Activated CD8-positive, alpha-beta T cell treated with anti-CD3 and anti-CD28 coated beads for 36 hours (primary cell): ENCODE data around the gene FMNL3. TPM values are rescaled to one million over a fixed set of nuclear protein-coding genes. Genes with fewer than 3 reads are reported as not detected.
"Not testable (repeated sequence)": the region's sequence is repeated elsewhere in the genome, so short reads cannot be mapped to it uniquely, and the experiment has no call there.

Source experiments
- ATAC-seq: fragments of 200-7000 bp; cut with Tn5 transposase; one replicate; pipeline ENCODE4 v1.10.0; 2021; ENCODE audit warnings: mild to moderate bottlenecking, moderate library complexity
- CTCF ChIA-PET: fragments of 350-600 bp; sonication (Branson Sonifier 250); formaldehyde crosslinking; loops from one replicate; lab custom pipeline; 2021; ENCODE audit warnings: antibody characterized with exemption; lab: Charles Lee
- POLR2A ChIA-PET: fragments of 350-600 bp; sonication (Branson Sonifier 250); formaldehyde crosslinking; loops from one replicate; lab custom pipeline; 2021; ENCODE audit warnings: antibody characterized with exemption; lab: Charles Lee
- DNase-seq: peaks from one replicate; pipeline ENCODE4 v3.0.0-alpha.2; 2020
- H3K27ac Mint-ChIP-seq: one replicate; pipeline ENCODE4 v1.8.0; 2021; ENCODE audit warnings: mild to moderate bottlenecking, mixed read lengths
- H3K27me3 Mint-ChIP-seq: one replicate; pipeline ENCODE4 v1.8.0; 2021; ENCODE audit warnings: mixed read lengths
- H3K36me3 Mint-ChIP-seq: one replicate; pipeline ENCODE4 v1.8.0; 2021; ENCODE audit warnings: low read depth, mixed read lengths
- H3K4me1 Mint-ChIP-seq: one replicate; pipeline ENCODE4 v1.8.0; 2021; ENCODE audit warnings: low read depth, mixed read lengths
- H3K4me3 Mint-ChIP-seq: one replicate; pipeline ENCODE4 v1.8.0; 2021; ENCODE audit warnings: mild to moderate bottlenecking, moderate library complexity, mixed read lengths
- H3K9me3 Mint-ChIP-seq: one replicate; pipeline ENCODE4 v1.8.0; 2021; ENCODE audit warnings: mixed read lengths
- intact Hi-C: fragments of 100-400 bp; cut with micrococcal nuclease; formaldehyde crosslinking; loops from one replicate; pipeline ENCODE4 v1.10.0; 2022
- total RNA-seq, 2 experiments: library from RNA; stranded (reverse); gene quantifications; one replicate each; pipeline ENCODE4 v1.2.3, GENCODE V29; 2021
- TF ChIP-seq, protein P1 (sequence below): fragments of 200-600 bp; IDR thresholded peaks from one replicate; pipeline ENCODE4 v1.8.0; 2022; ENCODE audit warnings: antibody characterized with exemption, mild to moderate bottlenecking

The FMNL3 gene
- total RNA-seq, 2 experiments from 2014 or later, result 22.8 to 23.5 TPM

DNA sequence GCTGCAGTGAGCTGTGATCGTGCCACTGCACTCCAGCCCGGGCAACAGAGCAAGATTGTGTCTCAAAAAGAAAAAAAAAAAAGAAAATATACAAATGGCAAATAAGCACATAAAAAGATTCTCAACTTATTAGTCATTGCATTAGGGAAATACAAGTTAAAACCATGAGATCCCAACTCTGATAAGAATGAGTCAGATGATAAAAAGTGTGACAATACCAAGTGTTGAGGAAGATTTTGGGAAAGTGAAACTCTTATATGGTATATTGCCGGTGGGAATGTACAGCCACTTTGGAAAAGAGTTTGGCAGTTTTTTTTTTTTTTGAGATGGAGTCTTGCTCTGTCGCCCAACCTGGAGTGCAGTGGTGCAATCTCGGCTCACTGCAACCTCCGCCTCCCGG, 91.5 kb downstream of the FMNL3 start:
- intact Hi-C loops, result no loop called here
- Mint-ChIP-seq H3K27ac (no peak overlapping the region), H3K4me3 (no peak overlapping the region), H3K4me1 (peaks cover 9% of the 10 kb centered on the region), H3K36me3 (no peaks in the 10 kb centered on the region), H3K9me3 (no peaks in the 10 kb centered on the region), H3K27me3 (peaks cover 36% of the 10 kb centered on the region)
- POLR2A ChIA-PET, result interaction anchor here (1.1 kb wide), 1 partner anchor 20 kb away, joined by 3 read pairs; no protein-coding TSS in a partner anchor
- DNase-seq (no peak), ATAC-seq (no peak)
- TF ChIP-seq, protein P1, sequence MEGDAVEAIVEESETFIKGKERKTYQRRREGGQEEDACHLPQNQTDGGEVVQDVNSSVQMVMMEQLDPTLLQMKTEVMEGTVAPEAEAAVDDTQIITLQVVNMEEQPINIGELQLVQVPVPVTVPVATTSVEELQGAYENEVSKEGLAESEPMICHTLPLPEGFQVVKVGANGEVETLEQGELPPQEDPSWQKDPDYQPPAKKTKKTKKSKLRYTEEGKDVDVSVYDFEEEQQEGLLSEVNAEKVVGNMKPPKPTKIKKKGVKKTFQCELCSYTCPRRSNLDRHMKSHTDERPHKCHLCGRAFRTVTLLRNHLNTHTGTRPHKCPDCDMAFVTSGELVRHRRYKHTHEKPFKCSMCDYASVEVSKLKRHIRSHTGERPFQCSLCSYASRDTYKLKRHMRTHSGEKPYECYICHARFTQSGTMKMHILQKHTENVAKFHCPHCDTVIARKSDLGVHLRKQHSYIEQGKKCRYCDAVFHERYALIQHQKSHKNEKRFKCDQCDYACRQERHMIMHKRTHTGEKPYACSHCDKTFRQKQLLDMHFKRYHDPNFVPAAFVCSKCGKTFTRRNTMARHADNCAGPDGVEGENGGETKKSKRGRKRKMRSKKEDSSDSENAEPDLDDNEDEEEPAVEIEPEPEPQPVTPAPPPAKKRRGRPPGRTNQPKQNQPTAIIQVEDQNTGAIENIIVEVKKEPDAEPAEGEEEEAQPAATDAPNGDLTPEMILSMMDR, result no peak
- CTCF ChIA-PET, result no interaction called here

- TF ChIP-seq, protein P1, result no peak
- Mint-ChIP-seq H3K9me3 (peaks cover 2% of the 10 kb centered on the region), H3K4me1 (peaks cover 9% of the 10 kb centered on the region), H3K36me3 (no peaks in the 10 kb centered on the region), H3K4me3 (no peak overlapping the region), H3K27ac (no peak overlapping the region), H3K27me3 (peaks cover 21% of the 10 kb centered on the region)
- POLR2A ChIA-PET, result interaction anchor here (1.3 kb wide), 1 partner anchor 11 kb away, joined by 3 read pairs; the partner anchor contains the start of gene PRPF40B
- intact Hi-C loops, result no loop called here
- DNase-seq, result no peak
- ATAC-seq, result no peak
- CTCF ChIA-PET, result interaction anchor here (1.0 to 3.1 kb wide), 5 partner anchors 10 to 259 kb away, joined by 3 to 8 read pairs (median 4); partner anchors contain the start of gene PRPF40B
Measured at GRCh38 chr12:49612210-49612609, 95.0 kb downstream of the FMNL3 start.

DNA sequence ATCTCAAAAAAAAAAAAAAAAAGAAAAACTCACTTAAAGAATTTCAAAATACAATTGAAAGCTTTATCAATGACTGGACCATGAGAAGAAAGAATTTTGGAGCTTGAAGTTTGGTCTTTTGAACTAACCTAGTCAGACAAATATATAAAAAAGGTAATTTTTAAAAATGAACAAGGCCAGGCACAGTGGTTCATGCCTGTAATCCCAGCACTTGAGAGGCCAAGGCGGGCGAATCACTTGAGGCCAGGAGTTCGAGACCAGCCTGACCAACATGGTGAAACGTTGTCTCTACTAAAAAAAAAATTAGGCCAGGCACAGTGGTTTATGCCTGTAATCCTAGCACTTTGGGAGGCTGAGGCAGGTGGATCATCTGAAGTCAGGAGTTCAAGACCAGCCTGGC, 96.4 kb downstream of the FMNL3 start:
- H3K27ac Mint-ChIP-seq, ATAC-seq, H3K36me3 Mint-ChIP-seq, intact Hi-C loops, DNase-seq, H3K9me3 Mint-ChIP-seq, H3K4me1 Mint-ChIP-seq, H3K4me3 Mint-ChIP-seq: not testable (repeated sequence)
- ChIA-PET CTCF (interaction anchor here (3.1 kb wide), 1 partner anchor 12 kb away, joined by 8 read pairs; the partner anchor contains the start of gene PRPF40B), POLR2A (interaction anchor here (1.3 kb wide), 1 partner anchor 13 kb away, joined by 3 read pairs; the partner anchor contains the start of gene PRPF40B)
- H3K27me3 Mint-ChIP-seq, result peaks cover 18% of the 10 kb centered on the region

GRCh38 chr12:49609875-49610154, 97.4 kb downstream of the FMNL3 start:
- Mint-ChIP-seq H3K36me3 (no peaks in the 10 kb centered on the region), H3K27me3 (peaks cover 16% of the 10 kb centered on the region), H3K27ac (no peak overlapping the region), H3K4me1 (peaks cover 2% of the 10 kb centered on the region), H3K9me3 (peaks cover 2% of the 10 kb centered on the region), H3K4me3 (no peak overlapping the region)
- intact Hi-C loops, result no loop called here
- DNase-seq, result no peak
- CTCF ChIA-PET, result interaction anchor here (1.6 to 3.1 kb wide), 2 partner anchors 13 to 29 kb away, joined by 5 to 8 read pairs; partner anchors contain the start of gene PRPF40B
- POLR2A ChIA-PET, result interaction anchor here (0.7 kb wide), 1 partner anchor 12 kb away, joined by 3 read pairs; no protein-coding TSS in a partner anchor
- TF ChIP-seq, protein P1, result no peak
- no peak for ATAC-seq

GRCh38 chr12:49609059-49609874, 97.9 kb downstream of the FMNL3 start:
- no peak for DNase-seq
- H3K4me3 Mint-ChIP-seq, result no peak overlapping the region
- ChIA-PET POLR2A (interaction anchor here (0.7 kb wide), 1 partner anchor 13 kb away, joined by 3 read pairs; no protein-coding TSS in a partner anchor), CTCF (interaction anchor here (0.6 to 3.1 kb wide), 3 partner anchors 13 to 87 kb away, joined by 3 to 8 read pairs (median 5); partner anchors contain the start of gene PRPF40B)
- peaks cover 2% of the 10 kb centered on the region for H3K4me1 Mint-ChIP-seq
- TF ChIP-seq, protein P1, result no peak
- intact Hi-C loops, result no loop called here
- ATAC-seq, result no peak
- H3K9me3 Mint-ChIP-seq, result peaks cover 2% of the 10 kb centered on the region
- H3K27me3 Mint-ChIP-seq, result peaks cover 13% of the 10 kb centered on the region
- no peaks in the 10 kb centered on the region for H3K36me3 Mint-ChIP-seq
- H3K27ac Mint-ChIP-seq, result no peak overlapping the region

GRCh38 chr12:49605539-49605938, 101.7 kb downstream of the FMNL3 start, which contains the start of gene FAM186B:
Gene FAM186B (minus strand): TSS chr12:49605639. CDS start chr12:49605477, 162 bp downstream.
- H3K9me3 Mint-ChIP-seq, H3K27me3 Mint-ChIP-seq, H3K4me3 Mint-ChIP-seq, DNase-seq, ATAC-seq, H3K36me3 Mint-ChIP-seq, H3K27ac Mint-ChIP-seq, H3K4me1 Mint-ChIP-seq, intact Hi-C loops: not testable (repeated sequence)
- CTCF ChIA-PET, result interaction anchor here (2.8 kb wide), 1 partner anchor 25 kb away, joined by 16 read pairs; no protein-coding TSS in a partner anchor
- POLR2A ChIA-PET, result interaction anchor here (1.0 to 1.4 kb wide), 2 partner anchors 17 to 33 kb away, joined by 3 to 4 read pairs; no protein-coding TSS in a partner anchor
